Gastroesophageal sphincter (tissue), 2 donors: ENCODE measurements around the gene MS4A18.

Experiments
- POLR2A ChIP-seq, 2 donors: fragments of 450-650 bp; IDR thresholded peaks; one replicate each; pipeline ENCODE4 v1.6.1; 2017; ENCODE audit warnings: antibody characterized with exemption in 2 of 2, mild to moderate bottlenecking in 2 of 2, moderate library complexity in 1 of 2
- POLR2AphosphoS5 ChIP-seq: sonication (generic); formaldehyde crosslinking; IDR thresholded peaks from one replicate; pipeline ENCODE4 v1.6.1; 2017; ENCODE audit warnings: antibody characterized with exemption

DNA sequence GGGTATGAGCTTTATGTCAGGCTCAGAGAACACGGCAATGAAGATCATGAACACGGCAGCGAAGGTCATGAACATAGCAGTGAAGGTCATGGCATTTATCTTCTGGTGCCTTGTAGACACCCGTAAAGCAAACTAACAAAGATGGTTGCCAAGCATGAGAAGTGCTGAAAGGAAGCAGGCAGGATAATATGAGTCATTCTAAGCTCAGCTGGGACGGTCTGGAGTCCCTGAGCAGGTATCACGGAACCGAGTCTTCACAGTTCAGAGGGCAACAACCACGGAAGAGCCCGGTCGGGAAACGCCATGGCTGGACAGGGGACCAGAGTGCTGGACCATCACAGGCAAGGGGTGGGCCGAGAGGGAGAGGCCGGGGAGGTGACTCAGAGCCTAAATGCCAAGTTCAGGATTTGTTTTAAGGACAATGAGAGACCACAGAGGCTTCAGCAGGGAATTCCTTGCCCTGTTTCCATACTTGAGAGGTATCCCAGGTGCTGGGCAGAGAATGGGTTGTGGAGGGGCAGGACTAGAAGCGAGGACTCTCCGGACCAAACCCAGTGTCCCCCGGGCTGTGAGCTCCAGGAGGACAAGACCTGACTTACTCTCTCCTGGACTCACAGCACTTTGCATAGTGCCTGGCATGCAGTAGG is 47.5 kb downstream of the MS4A18 start:
- TF ChIP-seq POLR2A (IDR thresholded peaks at IDR 0.05) (no peak), POLR2AphosphoS5 (no peak)
